Measurements from ENCODE around the gene ILK.

ILK gene

GRCh38 chr11:6603287-6604080 lies at the start of gene ILK, which contains the start of gene RRP8:
TSS of gene ILK (plus strand) at chr11:6603774. CDS start at chr11:6604272, 498 bp downstream.
TSS of gene RRP8 (minus strand) at chr11:6603616. CDS start at chr11:6603502, 114 bp downstream.
- peak; percentile 51 for DNase-seq

- no peak for DNase-seq
These were observed 48.5 kb upstream of the ILK start for GRCh38 chr11:6554828-6555706.

- DNase-seq = no peak
These were observed 47.2 kb upstream of the ILK start for GRCh38 chr11:6556139-6556949.

- no peak for DNase-seq
These were observed 46.5 kb upstream of the ILK start for GRCh38 chr11:6557063-6557462.

GRCh38 chr11:6557761-6558674 lies 45.6 kb upstream of the ILK start:
- DNase-seq = no peak

- no peak for DNase-seq
These were observed 44.2 kb upstream of the ILK start for GRCh38 chr11:6559369-6559768.

GRCh38 chr11:6561288-6561687 lies 42.3 kb upstream of the ILK start:
- no peak for DNase-seq

GRCh38 chr11:6563121-6563619 lies 40.4 kb upstream of the ILK start:
- no peak for DNase-seq

- no peak for DNase-seq
These were observed 39.9 kb upstream of the ILK start for GRCh38 chr11:6563667-6564066.

GRCh38 chr11:6565325-6565724 lies 38.2 kb upstream of the ILK start:
- DNase-seq = no peak

- DNase-seq = no peak
These were observed 37.4 kb upstream of the ILK start for GRCh38 chr11:6565988-6566703.

GRCh38 chr11:6566704-6567370 lies 36.7 kb upstream of the ILK start:
- no peak for DNase-seq

- DNase-seq = no peak
These were observed 36.2 kb upstream of the ILK start for GRCh38 chr11:6567371-6567745.

GRCh38 chr11:6568191-6568918 lies 35.2 kb upstream of the ILK start:
- no peak for DNase-seq

- no peak for DNase-seq
These were observed 33.9 kb upstream of the ILK start for GRCh38 chr11:6569706-6570105.

GRCh38 chr11:6570691-6571427 lies 32.7 kb upstream of the ILK start:
- DNase-seq = no peak

GRCh38 chr11:6571434-6572008 lies 32.1 kb upstream of the ILK start:
- DNase-seq = no peak

GRCh38 chr11:6572215-6572614 lies 31.4 kb upstream of the ILK start:
- DNase-seq = no peak
